ENCODE results near the gene ARHGAP12. TPM values are rescaled to one million over a fixed set of nuclear protein-coding genes. Genes with fewer than 3 reads are reported as not detected.

The ARHGAP12 gene
- total RNA-seq, 2 donors from 2014 or later: 22.6 to 28.2 TPM

GRCh38 chr10:31803606-31804351 is 124.9 kb downstream of the ARHGAP12 start:
- Mint-ChIP-seq H3K27me3 (no peaks in the 10 kb centered on the region), H3K27ac (no peak overlapping the region), H3K36me3 (ENCODE audit: low read depth) (peaks cover 4% of the 10 kb centered on the region), H3K4me1 (peaks cover 3% of the 10 kb centered on the region), H3K4me3 (no peak overlapping the region)
- ATAC-seq (no peak), DNase-seq (no peak)
- H3K9me3 ChIP-seq (ENCODE audit: control insufficient read depth, low read length, poor library complexity, severe bottlenecking): no peaks in the 10 kb centered on the region

GRCh38 chr10:31799181-31799580 is 129.4 kb downstream of the ARHGAP12 start:
- no peaks in the 10 kb centered on the region for H3K36me3 Mint-ChIP-seq (ENCODE audit: low read depth)
- H3K27ac Mint-ChIP-seq: no peak overlapping the region
- no peak for ATAC-seq
- no peaks in the 10 kb centered on the region for H3K9me3 ChIP-seq (ENCODE audit: control insufficient read depth, low read length, poor library complexity, severe bottlenecking)
- no peaks in the 10 kb centered on the region for H3K4me1 Mint-ChIP-seq
- no peak for DNase-seq
- H3K4me3 Mint-ChIP-seq: no peak overlapping the region
- no peaks in the 10 kb centered on the region for H3K27me3 Mint-ChIP-seq

GRCh38 chr10:31792745-31793144 is 135.9 kb downstream of the ARHGAP12 start:
- H3K27ac Mint-ChIP-seq: no peak overlapping the region
- ATAC-seq (no peak), DNase-seq (no peak)
- no peaks in the 10 kb centered on the region for H3K4me1 Mint-ChIP-seq
- H3K36me3 Mint-ChIP-seq (ENCODE audit: low read depth): no peaks in the 10 kb centered on the region
- no peaks in the 10 kb centered on the region for H3K9me3 ChIP-seq (ENCODE audit: control insufficient read depth, low read length, poor library complexity, severe bottlenecking)
- H3K27me3 Mint-ChIP-seq: no peaks in the 10 kb centered on the region
- H3K4me3 Mint-ChIP-seq: no peak overlapping the region

- no peaks in the 10 kb centered on the region for H3K36me3 Mint-ChIP-seq (ENCODE audit: low read depth)
- H3K27ac Mint-ChIP-seq: no peak overlapping the region
- DNase-seq: no peak
- peak; percentile 64 for ATAC-seq
- no peaks in the 10 kb centered on the region for H3K4me1 Mint-ChIP-seq
- no peaks in the 10 kb centered on the region for H3K9me3 ChIP-seq (ENCODE audit: control insufficient read depth, low read length, poor library complexity, severe bottlenecking)
- H3K4me3 Mint-ChIP-seq: no peak overlapping the region
- no peaks in the 10 kb centered on the region for H3K27me3 Mint-ChIP-seq
These were observed 139.1 kb downstream of the ARHGAP12 start for GRCh38 chr10:31789555-31789954.

- H3K36me3 Mint-ChIP-seq (ENCODE audit: low read depth): peaks cover 3% of the 10 kb centered on the region
- H3K4me1 Mint-ChIP-seq: peaks cover 2% of the 10 kb centered on the region
- ATAC-seq: no peak
- H3K27ac Mint-ChIP-seq: no peak overlapping the region
- no peak overlapping the region for H3K4me3 Mint-ChIP-seq
- H3K9me3 ChIP-seq (ENCODE audit: control insufficient read depth, low read length, poor library complexity, severe bottlenecking): no peaks in the 10 kb centered on the region
- peaks cover 26% of the 10 kb centered on the region for H3K27me3 Mint-ChIP-seq
- no peak for DNase-seq
These were observed 145.9 kb downstream of the ARHGAP12 start for GRCh38 chr10:31782701-31783100.

- no peak overlapping the region for H3K4me3 Mint-ChIP-seq
- peaks cover 26% of the 10 kb centered on the region for H3K27me3 Mint-ChIP-seq
- H3K4me1 Mint-ChIP-seq: peaks cover 2% of the 10 kb centered on the region
- peaks cover 3% of the 10 kb centered on the region for H3K36me3 Mint-ChIP-seq (ENCODE audit: low read depth)
- DNase-seq (no peak), ATAC-seq (no peak)
- no peaks in the 10 kb centered on the region for H3K9me3 ChIP-seq (ENCODE audit: control insufficient read depth, low read length, poor library complexity, severe bottlenecking)
- H3K27ac Mint-ChIP-seq: no peak overlapping the region
These were observed 147.9 kb downstream of the ARHGAP12 start for GRCh38 chr10:31780717-31781116.

- ATAC-seq: no peak
- Mint-ChIP-seq H3K4me3 (no peak overlapping the region), H3K36me3 (ENCODE audit: low read depth) (peaks cover 3% of the 10 kb centered on the region), H3K27ac (no peak overlapping the region), H3K27me3 (peaks cover 20% of the 10 kb centered on the region), H3K4me1 (peaks cover 2% of the 10 kb centered on the region)
- DNase-seq: no peak
- H3K9me3 ChIP-seq (ENCODE audit: control insufficient read depth, low read length, poor library complexity, severe bottlenecking): no peaks in the 10 kb centered on the region
These were observed 150.0 kb downstream of the ARHGAP12 start for GRCh38 chr10:31778627-31779026.

- DNase-seq: no peak
- no peak for ATAC-seq
- H3K27me3 Mint-ChIP-seq: peaks cover 6% of the 10 kb centered on the region
- H3K4me3 Mint-ChIP-seq: no peak overlapping the region
- H3K36me3 Mint-ChIP-seq (ENCODE audit: low read depth): peaks cover 2% of the 10 kb centered on the region
- no peaks in the 10 kb centered on the region for H3K9me3 ChIP-seq (ENCODE audit: control insufficient read depth, low read length, poor library complexity, severe bottlenecking)
- H3K4me1 Mint-ChIP-seq: no peaks in the 10 kb centered on the region
- H3K27ac Mint-ChIP-seq: no peak overlapping the region
These were observed 152.5 kb downstream of the ARHGAP12 start for GRCh38 chr10:31776159-31776558.

GRCh38 chr10:31774928-31775650 is 153.5 kb downstream of the ARHGAP12 start:
- no peaks in the 10 kb centered on the region for H3K4me1 Mint-ChIP-seq
- no peaks in the 10 kb centered on the region for H3K36me3 Mint-ChIP-seq (ENCODE audit: low read depth)
- no peak overlapping the region for H3K27ac Mint-ChIP-seq
- no peaks in the 10 kb centered on the region for H3K27me3 Mint-ChIP-seq
- no peak overlapping the region for H3K4me3 Mint-ChIP-seq
- DNase-seq: no peak
- H3K9me3 ChIP-seq (ENCODE audit: control insufficient read depth, low read length, poor library complexity, severe bottlenecking): no peaks in the 10 kb centered on the region
- ATAC-seq: no peak

- Mint-ChIP-seq H3K4me3 (no peak overlapping the region), H3K36me3 (ENCODE audit: low read depth) (no peaks in the 10 kb centered on the region), H3K27me3 (no peaks in the 10 kb centered on the region), H3K27ac (no peak overlapping the region), H3K4me1 (no peaks in the 10 kb centered on the region)
- DNase-seq: no peak
- no peak for ATAC-seq
- no peaks in the 10 kb centered on the region for H3K9me3 ChIP-seq (ENCODE audit: control insufficient read depth, low read length, poor library complexity, severe bottlenecking)
These were observed 154.2 kb downstream of the ARHGAP12 start for GRCh38 chr10:31774299-31774900.

GRCh38 chr10:31773749-31774298 is 154.8 kb downstream of the ARHGAP12 start:
- H3K9me3 ChIP-seq (ENCODE audit: control insufficient read depth, low read length, poor library complexity, severe bottlenecking): no peaks in the 10 kb centered on the region
- Mint-ChIP-seq H3K4me3 (no peak overlapping the region), H3K27ac (no peak overlapping the region), H3K27me3 (no peaks in the 10 kb centered on the region), H3K36me3 (ENCODE audit: low read depth) (no peaks in the 10 kb centered on the region), H3K4me1 (no peaks in the 10 kb centered on the region)
- DNase-seq: no peak
- ATAC-seq: no peak

GRCh38 chr10:31771331-31771831 is 157.2 kb downstream of the ARHGAP12 start:
- Mint-ChIP-seq H3K27me3 (no peaks in the 10 kb centered on the region), H3K4me3 (no peak overlapping the region), H3K4me1 (no peaks in the 10 kb centered on the region), H3K27ac (no peak overlapping the region), H3K36me3 (ENCODE audit: low read depth) (no peaks in the 10 kb centered on the region)
- ATAC-seq (no peak), DNase-seq (no peak)
- H3K9me3 ChIP-seq (ENCODE audit: control insufficient read depth, low read length, poor library complexity, severe bottlenecking): no peaks in the 10 kb centered on the region

- peaks cover 2% of the 10 kb centered on the region for H3K4me1 Mint-ChIP-seq
- DNase-seq (peak in 2 of 3 donors; percentile 27 to 49), ATAC-seq (peak; percentile 91)
- no peak overlapping the region for H3K4me3 Mint-ChIP-seq
- H3K36me3 Mint-ChIP-seq (ENCODE audit: low read depth): no peaks in the 10 kb centered on the region
- peaks cover 4% of the 10 kb centered on the region for H3K27me3 Mint-ChIP-seq
- H3K27ac Mint-ChIP-seq: no peak overlapping the region
- H3K9me3 ChIP-seq (ENCODE audit: control insufficient read depth, low read length, poor library complexity, severe bottlenecking): no peaks in the 10 kb centered on the region
These were observed 158.2 kb downstream of the ARHGAP12 start for GRCh38 chr10:31770307-31770902.
